Tibial nerve (tissue), 4 donors: Measurements from ENCODE around the gene HSPA13.

Experiments used
- CTCF ChIP-seq, 5 experiments: fragments of 200-600 bp in 3 of 5; fragments of 450-650 bp in 2 of 5; sonication (generic) in 3 of 5; IDR thresholded peaks; one replicate each; pipeline ENCODE4 v1.5.1; 2016 to 2019; ENCODE audit warnings: antibody characterized with exemption in 5 of 5, mild to moderate bottlenecking in 3 of 5, moderate library complexity in 2 of 5
- EP300 ChIP-seq, 2 donors: sonication (generic); formaldehyde crosslinking; IDR thresholded peaks; one replicate each; pipeline ENCODE4 v1.6.1; 2017; ENCODE audit warnings: antibody characterized with exemption in 2 of 2, mild to moderate bottlenecking in 1 of 2

- TF ChIP-seq CTCF (IDR thresholded peaks at IDR 0.05) = no peak
- TF ChIP-seq EP300 (IDR thresholded peaks at IDR 0.05) = no peak
Observed at GRCh38 chr21:14418920-14419319, 36.0 kb upstream of the HSPA13 start.
